ENCODE results near the gene AUTS2.

AUTS2 gene

DNA sequence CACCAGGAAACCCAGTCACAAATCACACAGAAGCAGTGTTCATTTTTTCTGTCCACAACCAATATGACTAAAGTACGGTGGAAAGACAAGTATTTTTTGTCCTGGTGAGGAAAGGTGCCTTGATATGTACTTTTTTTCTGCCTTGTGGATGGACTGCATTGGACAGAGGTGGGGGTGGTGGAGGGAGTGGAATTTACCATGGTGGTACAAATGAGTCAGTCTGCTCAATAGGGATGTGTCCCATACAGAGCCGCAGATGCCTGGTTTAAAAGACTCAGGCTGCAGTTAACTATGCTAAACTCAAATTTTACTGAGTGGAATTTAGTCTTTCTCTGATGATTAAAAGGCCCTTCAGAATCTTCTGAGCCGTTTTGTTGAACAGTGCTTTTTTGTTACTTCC lies 859.2 kb downstream of the AUTS2 start:
- DNase-seq (ENCODE audit: insufficient read length, low spot score) (no peak), FAIRE-seq (no peak)

DNA sequence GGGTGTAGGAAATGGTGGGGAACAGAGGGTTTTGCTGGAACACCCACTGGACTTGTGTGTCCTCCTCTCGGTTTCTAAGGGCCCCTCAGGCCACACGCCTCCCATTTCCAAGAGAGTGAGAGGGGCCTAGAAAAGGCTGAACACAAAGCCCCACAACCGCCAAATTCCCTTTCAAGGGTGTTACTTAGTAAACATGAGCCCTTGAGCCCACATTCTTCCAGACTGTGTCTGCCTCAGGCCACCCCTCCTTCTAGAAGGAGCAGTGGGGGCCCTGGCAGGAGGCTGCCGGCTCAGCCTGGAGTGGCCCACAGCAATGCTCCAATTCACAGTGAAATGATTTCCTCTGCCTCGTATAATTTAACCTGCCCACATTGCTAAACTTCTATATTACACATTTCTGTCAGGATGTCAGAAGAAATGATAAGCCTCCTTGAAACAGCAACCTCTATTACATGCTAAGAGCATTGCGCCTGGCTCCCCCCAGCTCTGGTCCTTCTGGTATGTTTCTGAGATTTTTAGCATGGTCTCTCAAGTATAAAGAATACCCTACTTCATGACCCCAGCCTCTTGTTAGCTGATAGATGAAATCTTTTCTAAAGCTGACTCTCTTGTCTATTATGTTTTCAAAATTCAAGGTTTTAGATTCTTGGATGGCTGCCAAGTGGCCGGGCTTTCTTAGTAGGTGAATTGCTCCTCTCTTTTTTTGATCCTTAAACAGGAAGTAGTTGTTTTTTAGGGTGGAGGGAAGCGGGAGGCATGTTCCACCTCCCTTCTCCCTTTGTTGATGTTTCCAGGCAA lies 859.8 kb downstream of the AUTS2 start:
- FAIRE-seq (no peak), DNase-seq (ENCODE audit: insufficient read length, low spot score) (no peak)

- no peak for FAIRE-seq
These were observed 860.5 kb downstream of the AUTS2 start for GRCh38 chr7:70458745-70459144.

DNA sequence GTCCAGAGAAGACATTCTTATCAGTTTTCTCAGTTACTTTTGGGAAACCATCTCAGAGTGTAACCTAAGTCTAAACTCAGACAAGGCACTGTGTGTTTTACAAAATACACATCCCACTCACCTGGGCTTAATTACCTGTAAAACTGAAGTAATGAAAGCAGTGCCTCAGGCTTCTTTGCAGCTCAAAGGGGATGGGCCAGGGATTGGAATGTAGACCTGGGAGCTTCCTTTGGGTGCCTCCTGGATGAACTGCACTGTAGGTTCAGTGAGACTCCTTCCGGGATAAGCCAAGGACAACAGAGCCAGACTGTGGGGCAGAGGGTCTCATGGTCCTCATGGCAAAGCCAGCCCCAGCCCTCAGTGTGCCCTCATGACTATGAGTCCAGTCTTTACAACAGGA lies 861.3 kb downstream of the AUTS2 start:
- DNase-seq (ENCODE audit: insufficient read length, low spot score) (no peak), FAIRE-seq (no peak)

More at GRCh38 chr7:70458745-70459144, 860.5 kb downstream of the AUTS2 start:
- DNase-seq (ENCODE audit: insufficient read length, low spot score), result no peak

DNA sequence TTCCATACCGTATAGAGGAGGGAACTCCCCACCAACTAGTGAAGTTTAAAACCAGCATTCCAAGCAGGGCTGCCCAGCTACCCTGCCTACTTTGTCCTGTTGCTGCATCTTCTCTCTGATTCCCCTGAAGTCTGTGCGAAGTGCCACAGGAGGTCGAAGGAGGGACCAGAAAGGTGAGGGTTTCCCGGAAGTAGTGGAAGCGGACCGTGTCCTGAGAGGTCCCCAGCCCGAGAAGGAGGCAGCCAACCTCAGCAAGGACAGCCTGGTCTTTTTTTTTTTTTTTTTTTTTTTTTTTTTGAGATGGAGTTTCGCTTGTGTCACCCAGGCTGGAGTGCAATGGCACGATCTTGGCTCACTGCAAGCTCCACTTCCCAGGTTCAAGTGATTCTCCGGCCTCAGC lies 861.8 kb downstream of the AUTS2 start:
- DNase-seq (ENCODE audit: insufficient read length, low spot score), result no peak
- no peak for FAIRE-seq

DNA sequence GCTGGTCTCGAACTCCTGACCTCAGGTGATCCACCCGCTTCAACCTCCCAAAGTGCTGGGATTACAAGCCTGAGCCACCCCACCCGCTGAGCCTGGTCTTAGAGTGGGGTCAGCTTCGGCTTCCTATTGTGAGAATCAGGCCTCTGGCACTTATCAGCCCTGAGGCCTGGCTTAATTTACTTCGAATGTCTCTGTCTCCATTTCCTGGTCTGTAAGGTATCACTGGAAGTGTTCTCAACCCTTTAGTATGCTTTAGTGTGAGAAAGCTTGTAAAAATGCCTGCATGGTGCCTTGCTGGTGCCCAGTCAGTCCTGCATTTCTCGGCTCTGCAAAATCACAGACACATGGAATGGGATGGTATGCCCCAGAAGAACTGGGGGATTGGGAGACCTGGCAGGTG lies 862.3 kb downstream of the AUTS2 start:
- FAIRE-seq, result no peak
- no peak for DNase-seq (ENCODE audit: insufficient read length, low spot score)

- FAIRE-seq (no peak), DNase-seq (ENCODE audit: insufficient read length, low spot score) (no peak)
These were observed 865.2 kb downstream of the AUTS2 start for GRCh38 chr7:70463352-70463938.

- FAIRE-seq (no peak), DNase-seq (ENCODE audit: insufficient read length, low spot score) (no peak)
These were observed 868.6 kb downstream of the AUTS2 start for GRCh38 chr7:70466725-70467364.

DNA sequence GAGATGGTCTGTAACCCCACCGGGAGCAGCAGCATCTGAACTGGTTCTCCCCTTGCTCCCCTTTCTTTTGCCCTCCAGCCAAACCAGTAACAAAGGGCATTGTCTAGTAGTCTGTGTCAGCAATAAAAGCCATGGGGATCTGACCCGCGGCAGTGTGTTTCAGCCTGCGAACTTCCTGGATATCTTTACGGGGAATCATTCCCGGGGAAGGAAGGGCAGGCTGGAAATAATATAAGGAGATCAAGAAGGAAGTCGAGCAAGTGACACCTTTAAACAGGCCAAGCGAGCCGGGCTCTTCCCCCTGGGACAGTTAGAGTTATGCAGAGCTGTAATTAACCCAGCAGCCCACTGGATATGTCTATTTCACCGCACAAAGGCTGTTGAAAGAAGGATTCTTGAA lies 872.5 kb downstream of the AUTS2 start:
- FAIRE-seq (no peak), DNase-seq (ENCODE audit: insufficient read length, low spot score) (no peak)

GRCh38 chr7:70472601-70473237 lies 874.4 kb downstream of the AUTS2 start:
- FAIRE-seq (no peak), DNase-seq (ENCODE audit: insufficient read length, low spot score) (no peak)

- FAIRE-seq (no peak), DNase-seq (ENCODE audit: insufficient read length, low spot score) (no peak)
These were observed 876.5 kb downstream of the AUTS2 start for GRCh38 chr7:70474639-70475234.

GRCh38 chr7:70477036-70478010 lies 879.0 kb downstream of the AUTS2 start:
- no peak for FAIRE-seq

DNA sequence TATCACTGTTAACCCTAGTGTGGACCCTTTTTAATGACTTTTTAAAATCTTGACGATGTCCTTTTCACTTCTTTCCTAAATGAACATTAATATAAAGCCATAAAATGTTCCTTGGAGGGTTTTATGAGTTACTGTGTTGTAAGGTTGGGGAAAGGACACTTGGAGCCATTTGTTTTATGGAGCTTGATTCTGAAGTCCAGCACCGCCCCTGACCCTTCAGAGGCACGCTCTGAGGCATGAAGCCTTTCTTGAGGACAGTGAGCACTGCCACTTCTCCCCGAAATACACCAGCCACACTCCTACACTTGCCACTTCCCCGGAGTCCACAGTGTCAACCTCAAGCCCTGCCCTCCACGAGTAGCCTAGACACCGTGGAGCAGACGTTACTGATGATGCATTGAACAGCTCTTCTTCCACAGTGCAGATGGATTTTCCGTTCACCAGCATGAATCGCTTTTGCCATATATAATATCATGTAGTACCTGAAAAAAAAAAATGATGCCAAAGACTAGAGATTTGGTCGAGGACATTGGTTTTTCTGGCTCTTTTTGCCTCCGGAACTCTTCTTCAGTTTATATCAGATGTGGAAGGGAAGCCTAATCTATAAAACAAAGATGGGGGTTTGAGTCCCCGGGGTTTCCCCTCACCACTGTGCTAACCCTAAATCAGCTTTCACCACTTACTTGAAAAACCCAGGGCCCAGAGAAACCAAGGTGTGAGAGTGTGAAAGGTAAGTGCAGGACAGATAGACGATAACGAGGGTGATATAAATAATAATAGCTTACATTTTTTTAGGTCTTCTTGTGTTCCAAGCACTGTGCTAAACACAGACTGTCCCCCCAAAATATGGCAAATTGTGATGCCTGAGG lies 881.1 kb downstream of the AUTS2 start:
- FAIRE-seq (no peak), DNase-seq (ENCODE audit: insufficient read length, low spot score) (no peak)

More at GRCh38 chr7:70477036-70478010, 879.0 kb downstream of the AUTS2 start:
- no peak for DNase-seq (ENCODE audit: insufficient read length, low spot score)

DNA sequence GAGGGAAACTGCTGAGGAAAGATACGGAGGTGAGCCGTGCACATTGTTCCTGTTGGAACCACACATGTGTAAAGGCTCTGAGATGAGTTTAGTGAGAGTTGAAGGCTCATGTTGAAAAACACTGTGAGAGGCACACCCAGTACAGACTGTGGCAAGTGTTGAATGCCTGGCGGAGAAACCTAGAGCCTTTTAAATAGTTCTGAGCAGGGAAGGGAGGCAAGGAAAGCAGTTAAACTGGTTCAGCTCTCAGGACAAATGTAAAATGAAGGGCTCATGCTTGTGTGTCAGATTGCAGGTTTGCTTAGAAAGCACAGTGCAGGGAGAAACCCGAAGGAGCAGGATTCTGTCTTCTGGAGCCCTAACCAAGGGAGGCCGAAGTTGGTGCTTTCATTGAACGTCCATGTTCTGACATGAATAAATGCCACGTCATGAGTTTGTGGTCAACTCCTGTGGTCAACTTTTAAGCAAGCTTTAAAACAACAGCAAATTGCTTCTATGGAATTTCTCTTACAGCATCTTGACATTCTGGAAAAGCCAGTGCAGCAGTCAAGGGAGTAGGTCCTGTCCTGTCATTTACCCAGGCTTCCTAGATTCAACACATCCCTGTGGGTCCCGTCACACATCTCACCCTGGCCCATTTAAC lies 882.8 kb downstream of the AUTS2 start:
- DNase-seq (ENCODE audit: insufficient read length, low spot score) (no peak), FAIRE-seq (no peak)

GRCh38 chr7:70481570-70482123 lies 883.4 kb downstream of the AUTS2 start:
- DNase-seq (ENCODE audit: insufficient read length, low spot score), result no peak
- FAIRE-seq, result no peak

DNA sequence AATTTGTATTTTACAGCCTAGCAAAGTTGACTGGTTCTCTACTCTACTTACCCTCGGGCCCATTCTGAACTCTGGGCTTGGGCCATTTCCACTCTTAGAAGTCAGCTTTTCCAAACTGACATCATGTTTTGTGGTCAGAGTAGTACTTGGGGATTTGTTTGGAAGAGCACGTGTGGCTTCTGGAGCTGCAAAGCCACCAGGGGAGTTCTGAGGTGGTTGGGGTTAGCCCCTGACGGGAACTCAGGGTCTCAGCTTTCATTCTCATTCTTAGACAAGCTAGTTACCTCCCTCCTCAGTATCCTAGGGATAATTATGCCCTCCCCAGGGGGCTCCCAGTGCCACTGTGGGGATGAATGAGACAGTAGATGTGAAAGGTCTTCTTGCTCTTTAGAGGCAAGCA lies 886.0 kb downstream of the AUTS2 start:
- no peak for FAIRE-seq
- no peak for DNase-seq (ENCODE audit: insufficient read length, low spot score)

- FAIRE-seq, result no peak
- DNase-seq (ENCODE audit: insufficient read length, low spot score), result no peak
These were observed 888.7 kb downstream of the AUTS2 start for GRCh38 chr7:70486977-70487376.

DNA sequence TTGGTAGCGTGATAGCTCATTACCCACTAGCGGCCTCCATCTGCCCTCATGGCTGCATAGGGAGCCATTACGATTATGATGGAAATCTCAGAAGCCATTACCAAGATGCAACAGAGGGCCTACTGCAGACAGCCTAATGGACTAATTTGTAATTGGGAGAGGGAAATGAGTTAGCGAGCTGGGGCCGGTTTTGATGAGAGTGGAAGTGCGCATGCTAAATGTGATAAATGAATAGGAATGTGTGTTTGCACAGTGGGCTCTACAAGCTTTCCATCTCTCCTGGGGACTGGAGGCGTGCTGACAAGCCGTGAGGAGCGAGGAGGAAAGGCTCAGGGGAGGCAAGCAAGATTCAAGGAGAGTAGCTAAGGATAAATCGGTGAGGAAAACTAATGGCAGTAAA lies 889.2 kb downstream of the AUTS2 start:
- FAIRE-seq (no peak), DNase-seq (ENCODE audit: insufficient read length, low spot score) (no peak)

All from GM19239 (cell line).